NCI-H2107 (cell line): ENCODE results near the gene AQP11.

Experiments used
- DNase-seq: peaks from one replicate; lab custom pipeline; 2025; lab: John Stamatoyannopoulos, UW

Gene AQP11

DNA sequence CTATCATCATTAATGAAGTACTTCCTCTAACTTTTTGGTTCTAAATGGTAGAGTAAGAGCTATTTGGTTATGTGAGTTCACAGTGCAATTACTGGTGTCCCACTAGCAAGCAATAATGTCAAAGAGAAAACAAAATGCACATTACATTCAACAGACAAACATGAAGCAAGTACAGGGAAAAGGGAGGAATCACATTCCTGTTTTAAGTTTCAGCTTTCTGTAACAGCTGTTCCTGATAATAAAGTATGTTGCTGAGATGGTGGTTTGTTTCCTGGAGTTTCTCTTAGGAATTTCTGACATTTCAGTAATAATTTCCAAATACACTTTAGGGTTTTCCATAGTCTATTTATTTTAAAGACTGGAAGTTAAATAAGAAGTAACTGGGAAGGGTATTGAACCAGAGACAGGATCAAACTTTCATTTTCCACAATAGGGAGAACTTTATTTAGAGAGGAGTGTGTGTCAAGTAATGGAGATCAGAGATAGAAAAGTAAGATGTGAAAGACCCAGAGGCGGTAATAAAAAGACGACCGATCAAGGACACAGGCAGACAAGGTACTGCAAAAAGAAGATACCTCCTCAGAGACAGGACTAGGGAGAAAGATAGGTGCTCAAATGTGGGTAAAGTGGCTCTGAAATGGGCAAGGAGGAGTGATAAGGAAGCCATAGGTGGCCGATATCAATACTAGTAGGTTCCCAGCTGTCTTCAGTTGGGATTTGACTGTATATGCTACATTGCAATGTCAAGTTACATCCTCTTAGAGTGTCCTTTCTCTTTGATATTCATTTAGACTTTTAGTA, 68.7 kb downstream of the AQP11 start:
- no peak for DNase-seq
